GM12875 (cell line): Measurements from ENCODE around the gene BCO1.

Source experiments
- H3K4me3 ChIP-seq: one replicate; pipeline ENCODE4 v1.5.1; 2011; ENCODE audit warnings: low read depth, low read length, control low read depth
- CTCF ChIP-seq: IDR thresholded peaks from 2 replicates; pipeline ENCODE4 v1.5.1; 2011; ENCODE audit warnings: low read depth, mild to moderate bottlenecking, control low read depth, inconsistent platforms, low read length, moderate library complexity, borderline replicate concordance; ENCODE audit not compliant: insufficient read depth

Gene BCO1

GRCh38 chr16:81242977-81243618 lies 4.6 kb downstream of the BCO1 start:
- no peak for TF ChIP-seq CTCF
- H3K4me3 ChIP-seq: no peak overlapping the region

GRCh38 chr16:81243942-81244341 lies 5.5 kb downstream of the BCO1 start:
- no peak overlapping the region for H3K4me3 ChIP-seq
- no peak for TF ChIP-seq CTCF

- TF ChIP-seq CTCF: no peak
- H3K4me3 ChIP-seq: no peak overlapping the region
Measured at GRCh38 chr16:81251871-81252270, 13.4 kb downstream of the BCO1 start.

- no peak overlapping the region for H3K4me3 ChIP-seq
- no peak for TF ChIP-seq CTCF
Measured at GRCh38 chr16:81253141-81253540, 14.7 kb downstream of the BCO1 start.

- H3K4me3 ChIP-seq: no peak overlapping the region
- no peak for TF ChIP-seq CTCF
Measured at GRCh38 chr16:81254922-81255526, 16.5 kb downstream of the BCO1 start.

- no peak overlapping the region for H3K4me3 ChIP-seq
- no peak for TF ChIP-seq CTCF
Measured at GRCh38 chr16:81259916-81260315, 21.4 kb downstream of the BCO1 start.

GRCh38 chr16:81261049-81261648 lies 22.7 kb downstream of the BCO1 start:
- no peak overlapping the region for H3K4me3 ChIP-seq
- TF ChIP-seq CTCF: peak; percentile 75
